LNCAP (cell line): Measurements from ENCODE around the gene GAA.

Source experiments
- TF ChIP-seq, protein P1 (sequence below): fragments of 450-650 bp; IDR thresholded peaks from 2 replicates; pipeline ENCODE4 v1.5.1; 2017; ENCODE audit warnings: mild to moderate bottlenecking

The GAA gene

DNA sequence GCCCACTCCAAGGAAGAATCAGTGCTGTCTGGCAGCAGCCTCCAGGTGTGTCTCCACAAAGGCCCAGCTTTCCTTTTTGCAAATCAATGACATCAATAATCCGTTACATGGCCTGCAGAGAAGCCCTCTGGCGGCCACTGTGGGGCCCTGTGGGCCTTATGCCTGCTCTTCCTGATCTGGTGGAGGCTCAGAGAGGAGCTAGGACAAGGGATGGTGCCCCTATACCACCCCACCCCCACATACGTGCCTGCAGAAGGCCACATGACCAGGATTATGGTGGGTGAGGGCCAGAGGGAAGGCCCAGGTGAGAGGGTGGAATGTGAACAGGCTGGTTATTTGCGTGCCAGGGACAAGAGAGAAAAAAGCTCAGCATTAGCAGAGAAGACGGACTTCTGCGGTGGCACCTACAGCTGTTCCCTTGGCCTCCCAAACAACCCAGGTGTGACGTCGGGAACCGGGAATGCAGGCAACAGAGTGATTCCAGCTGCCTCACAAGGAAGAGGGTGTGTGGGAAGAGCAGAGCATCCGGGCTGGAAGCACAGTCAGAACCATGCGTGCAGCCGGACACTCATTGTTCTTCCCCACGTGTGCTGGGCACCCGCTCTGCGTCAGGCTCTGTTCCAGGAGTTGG, 23.1 kb downstream of the GAA start:
- TF ChIP-seq, protein P1, sequence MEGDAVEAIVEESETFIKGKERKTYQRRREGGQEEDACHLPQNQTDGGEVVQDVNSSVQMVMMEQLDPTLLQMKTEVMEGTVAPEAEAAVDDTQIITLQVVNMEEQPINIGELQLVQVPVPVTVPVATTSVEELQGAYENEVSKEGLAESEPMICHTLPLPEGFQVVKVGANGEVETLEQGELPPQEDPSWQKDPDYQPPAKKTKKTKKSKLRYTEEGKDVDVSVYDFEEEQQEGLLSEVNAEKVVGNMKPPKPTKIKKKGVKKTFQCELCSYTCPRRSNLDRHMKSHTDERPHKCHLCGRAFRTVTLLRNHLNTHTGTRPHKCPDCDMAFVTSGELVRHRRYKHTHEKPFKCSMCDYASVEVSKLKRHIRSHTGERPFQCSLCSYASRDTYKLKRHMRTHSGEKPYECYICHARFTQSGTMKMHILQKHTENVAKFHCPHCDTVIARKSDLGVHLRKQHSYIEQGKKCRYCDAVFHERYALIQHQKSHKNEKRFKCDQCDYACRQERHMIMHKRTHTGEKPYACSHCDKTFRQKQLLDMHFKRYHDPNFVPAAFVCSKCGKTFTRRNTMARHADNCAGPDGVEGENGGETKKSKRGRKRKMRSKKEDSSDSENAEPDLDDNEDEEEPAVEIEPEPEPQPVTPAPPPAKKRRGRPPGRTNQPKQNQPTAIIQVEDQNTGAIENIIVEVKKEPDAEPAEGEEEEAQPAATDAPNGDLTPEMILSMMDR: peak; percentile 28; the same call in 1 of the 2 replicates

DNA sequence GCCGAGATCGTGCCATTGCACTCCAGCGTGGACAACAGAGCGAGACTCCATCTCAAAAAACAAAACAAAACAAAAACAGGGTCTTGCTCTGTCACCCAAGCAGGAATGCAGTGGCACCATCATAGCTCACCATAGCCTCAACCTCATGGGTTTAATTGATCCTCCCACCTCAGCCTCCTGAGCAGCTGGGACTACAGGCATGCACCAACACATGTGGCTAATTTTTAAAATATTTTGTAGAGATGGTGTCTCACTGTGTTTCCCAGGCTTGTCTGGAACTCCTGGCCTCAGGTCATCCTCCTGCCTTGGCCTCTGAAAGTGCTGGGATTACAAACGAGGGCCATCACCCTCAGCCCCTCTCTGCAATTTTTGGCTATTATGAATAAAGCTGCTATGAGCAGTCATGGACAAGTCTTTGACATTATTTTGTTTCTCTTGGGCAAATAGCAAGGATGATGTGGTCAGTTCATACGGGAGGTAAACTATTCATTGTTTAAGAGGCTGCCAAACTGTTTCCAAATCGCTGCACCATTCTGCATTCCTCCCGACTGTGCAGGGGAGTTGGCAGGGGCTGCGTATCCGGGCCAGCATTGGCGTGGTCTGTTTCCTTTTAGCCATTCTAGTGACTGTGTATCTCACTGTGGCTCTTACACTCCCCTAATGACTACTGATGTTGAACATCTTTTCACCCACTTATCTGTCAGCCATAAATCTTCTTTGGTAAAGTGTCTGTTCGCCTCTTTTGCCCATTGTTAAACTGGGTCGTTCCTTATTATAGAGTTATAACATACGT, 24.5 kb downstream of the GAA start:
- TF ChIP-seq, protein P1: no peak

DNA sequence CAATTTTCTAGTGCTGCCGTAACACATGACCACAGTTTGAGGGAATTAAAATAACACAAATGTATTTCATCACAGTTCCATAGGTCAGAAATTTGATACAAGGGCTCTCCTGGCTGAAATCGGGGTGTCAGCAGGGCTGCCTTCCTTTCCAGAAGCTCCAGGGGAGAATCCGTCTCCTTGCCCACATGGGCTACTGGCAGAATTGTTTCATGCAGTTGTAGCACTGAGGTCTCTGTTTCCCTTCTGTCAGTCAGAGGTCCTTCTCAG, 25.0 kb downstream of the GAA start:
- TF ChIP-seq, protein P1: no peak

DNA sequence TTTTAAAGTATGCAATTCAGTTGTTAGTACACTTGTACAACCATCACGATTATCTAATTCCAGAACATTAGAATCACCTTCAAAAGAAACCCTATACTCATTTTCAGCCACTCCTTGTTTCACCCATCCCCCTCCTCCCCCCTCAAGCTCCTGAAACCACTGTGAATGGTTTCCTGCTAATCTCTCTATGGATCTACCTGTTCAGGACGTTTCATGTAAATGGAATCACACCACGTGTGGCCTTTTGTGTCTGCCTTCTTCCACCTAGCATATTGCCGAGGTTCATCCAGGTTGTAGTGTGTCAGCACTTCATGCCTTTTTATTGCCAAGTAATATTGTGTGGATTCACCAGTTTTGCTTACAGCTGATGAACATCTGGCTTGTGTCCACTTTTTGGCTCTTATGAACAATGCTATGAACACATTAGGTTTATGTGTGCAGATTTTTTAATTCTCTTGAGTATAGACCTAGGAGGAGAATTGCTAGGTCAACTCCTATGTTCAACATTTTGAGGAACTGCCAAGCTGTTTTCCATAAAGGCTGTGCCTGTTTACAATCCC, 27.7 kb downstream of the GAA start:
- TF ChIP-seq, protein P1: no peak

DNA sequence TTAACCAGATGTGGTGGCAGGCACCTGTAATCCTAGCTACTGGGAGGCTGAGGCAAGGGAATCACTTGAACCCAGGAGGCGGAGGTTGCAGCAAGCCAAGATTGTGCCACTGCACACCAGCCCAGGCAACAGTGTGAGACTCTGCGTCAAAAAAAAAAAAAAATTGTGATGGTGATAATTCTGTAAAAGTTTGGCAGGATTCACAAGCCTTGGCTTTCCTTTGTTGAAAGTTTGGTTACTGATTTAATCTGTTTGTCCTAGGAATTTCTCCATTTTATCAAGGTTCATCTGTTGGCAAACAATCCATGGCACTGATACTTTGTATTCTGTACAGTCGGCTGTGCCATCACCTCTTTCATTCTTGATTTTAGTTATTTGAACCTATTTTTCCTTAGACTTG, 29.6 kb downstream of the GAA start:
- TF ChIP-seq, protein P1: no peak

DNA sequence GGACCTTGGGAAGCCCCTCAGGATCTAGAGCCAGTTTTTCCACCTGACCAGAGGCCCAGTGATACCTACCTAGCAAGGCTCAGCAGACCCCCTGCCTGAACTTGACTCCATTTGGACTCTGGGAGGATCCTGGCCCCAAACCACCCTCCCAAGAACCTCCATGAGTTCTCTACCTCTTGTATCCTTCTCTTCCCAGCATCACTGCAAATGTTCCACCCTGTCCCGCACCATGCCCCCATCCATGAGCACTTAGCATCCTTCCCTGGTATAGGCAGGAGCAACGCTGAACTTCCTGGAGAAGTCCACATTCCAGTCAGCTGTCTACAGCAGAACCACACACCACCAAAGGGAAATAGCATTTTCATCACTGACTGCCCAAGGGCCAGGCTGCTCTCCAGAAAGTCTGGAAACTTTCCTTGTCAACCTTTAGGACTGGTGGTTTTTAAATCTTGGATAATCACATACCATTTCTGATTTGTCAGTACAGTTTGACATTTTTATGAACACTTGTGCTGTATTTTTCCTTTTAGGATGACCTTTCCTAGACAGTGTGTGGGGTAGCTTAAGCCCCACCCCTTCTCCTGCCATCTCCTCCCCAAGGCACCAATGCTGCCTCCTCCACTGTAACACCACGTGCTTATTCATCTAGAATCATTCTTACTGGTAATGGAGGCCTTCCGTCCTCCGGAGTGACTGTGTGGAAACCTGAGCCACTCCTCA, 31.7 kb downstream of the GAA start:
- TF ChIP-seq, protein P1: no peak

DNA sequence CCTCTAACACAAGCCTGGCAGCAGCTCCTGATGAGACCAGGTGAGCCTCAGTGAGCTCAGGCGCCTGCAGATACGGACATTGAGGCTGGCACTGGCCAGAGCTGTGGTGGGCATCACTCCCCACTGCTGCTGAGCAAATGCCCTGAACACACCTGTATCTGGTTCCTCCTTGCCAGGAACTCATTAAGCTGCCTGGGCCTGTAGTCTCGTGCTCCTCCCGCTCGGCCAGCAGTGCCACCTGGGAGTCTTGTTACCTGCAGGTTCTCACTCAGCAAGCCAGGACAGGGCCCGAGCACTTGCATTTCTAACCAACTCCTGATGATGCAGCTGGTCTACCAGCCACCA, 32.2 kb downstream of the GAA start:
- TF ChIP-seq, protein P1: no peak
